Peyer's patch (tissue), 4 donors: ENCODE measurements around the gene GLMP. TPM values are rescaled to one million over a fixed set of nuclear protein-coding genes. Genes with fewer than 3 reads are reported as not detected.
A peak's percentile ranks its signal among the peaks of the same experiment; 100 is the strongest.
"Not testable (repeated sequence)": the region's sequence is repeated elsewhere in the genome, so short reads cannot be mapped to it uniquely, and the experiment has no call there.

Experiments
- DNase-seq, 3 donors: peaks; one replicate each; pipeline ENCODE4 v3.0.0-alpha.2; 2017 to 2019
- H3K27ac ChIP-seq, 4 donors: fragments of 200-600 bp; sonication (generic); one replicate each; pipeline ENCODE4 v1.5.1; 2016 to 2019
- H3K27me3 ChIP-seq, 2 donors: fragments of 200-600 bp; sonication (generic); one replicate each; pipeline ENCODE4 v1.5.1; 2019
- H3K36me3 ChIP-seq, 3 donors: fragments of 200-600 bp; sonication (generic); one replicate each; pipeline ENCODE4 v1.5.1; 2016 to 2019
- H3K4me1 ChIP-seq, 4 donors: fragments of 200-600 bp; sonication (generic); one replicate each; pipeline ENCODE4 v1.5.1; 2016 to 2019
- H3K4me3 ChIP-seq, 4 donors: fragments of 200-600 bp; sonication (generic); 1 replicate in 3 of 4; 2 replicates in 1 of 4; pipeline ENCODE4 v1.5.1; 2016 to 2019; ENCODE audit warnings: mild to moderate bottlenecking in 1 of 4
- H3K9me3 ChIP-seq, 4 donors: fragments of 200-600 bp; sonication (generic); one replicate each; pipeline ENCODE4 v1.5.1; 2016 to 2019; ENCODE audit warnings: mild to moderate bottlenecking in 1 of 4
- POLR2A ChIP-seq, 2 donors: fragments of 450-650 bp; IDR thresholded peaks; one replicate each; pipeline ENCODE4 v1.5.1; 2017; ENCODE audit warnings: antibody characterized with exemption in 2 of 2, mild to moderate bottlenecking in 2 of 2, moderate library complexity in 2 of 2
- total RNA-seq, 4 donors: library from RNA; depleted of rRNA; stranded (reverse); fragments of >200 nt; gene quantifications; one replicate each; pipeline ENCODE4 v1.1.0, GENCODE V29; 2016
- TF ChIP-seq, protein P1 (sequence below), 6 experiments: fragments of 450-650 bp in 4 of 6; fragments of 200-600 bp in 2 of 6; sonication (generic) in 1 of 6; IDR thresholded peaks; one replicate each; pipeline ENCODE4 v1.5.1; 2017 to 2019; ENCODE audit warnings: antibody characterized with exemption in 6 of 6, mild to moderate bottlenecking in 3 of 6, moderate library complexity in 1 of 6

GLMP gene
- total RNA-seq, 4 donors from 2014 or later = 23.1 to 67.8 (median 61.3) TPM

DNA sequence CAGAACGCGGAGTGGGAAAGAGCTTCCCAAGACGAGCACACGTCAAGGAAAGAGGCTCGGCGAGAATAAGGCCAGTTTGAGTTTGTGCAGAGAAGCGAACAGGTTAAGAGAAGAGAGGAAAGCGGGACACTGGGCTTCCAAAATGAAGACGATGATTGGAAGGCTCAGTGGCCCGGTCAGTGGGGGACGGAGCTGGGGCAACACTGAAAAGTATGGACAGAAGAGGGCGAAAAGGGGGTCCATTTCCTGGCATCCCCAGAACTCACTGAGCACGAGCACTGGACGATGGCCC is 42.4 kb upstream of the GLMP start:
- Histone ChIP-seq H3K27ac (peak overlapping the region; percentile 54 to 90 (median 75)), H3K36me3 (peaks cover 0 to 28% (median 0%) of the 10 kb centered on the region in 3 donors), H3K27me3 (no peaks in the 10 kb centered on the region), H3K4me3 (peak overlapping the region; percentile 54 to 88 (median 70)), H3K4me1 (peaks cover 0 to 19% (median 0%) of the 10 kb centered on the region in 4 donors), H3K9me3 (no peaks in the 10 kb centered on the region)
- no peak for DNase-seq
- no peak for TF ChIP-seq POLR2A (IDR thresholded peaks at IDR 0.05)
- TF ChIP-seq, protein P1, sequence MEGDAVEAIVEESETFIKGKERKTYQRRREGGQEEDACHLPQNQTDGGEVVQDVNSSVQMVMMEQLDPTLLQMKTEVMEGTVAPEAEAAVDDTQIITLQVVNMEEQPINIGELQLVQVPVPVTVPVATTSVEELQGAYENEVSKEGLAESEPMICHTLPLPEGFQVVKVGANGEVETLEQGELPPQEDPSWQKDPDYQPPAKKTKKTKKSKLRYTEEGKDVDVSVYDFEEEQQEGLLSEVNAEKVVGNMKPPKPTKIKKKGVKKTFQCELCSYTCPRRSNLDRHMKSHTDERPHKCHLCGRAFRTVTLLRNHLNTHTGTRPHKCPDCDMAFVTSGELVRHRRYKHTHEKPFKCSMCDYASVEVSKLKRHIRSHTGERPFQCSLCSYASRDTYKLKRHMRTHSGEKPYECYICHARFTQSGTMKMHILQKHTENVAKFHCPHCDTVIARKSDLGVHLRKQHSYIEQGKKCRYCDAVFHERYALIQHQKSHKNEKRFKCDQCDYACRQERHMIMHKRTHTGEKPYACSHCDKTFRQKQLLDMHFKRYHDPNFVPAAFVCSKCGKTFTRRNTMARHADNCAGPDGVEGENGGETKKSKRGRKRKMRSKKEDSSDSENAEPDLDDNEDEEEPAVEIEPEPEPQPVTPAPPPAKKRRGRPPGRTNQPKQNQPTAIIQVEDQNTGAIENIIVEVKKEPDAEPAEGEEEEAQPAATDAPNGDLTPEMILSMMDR (IDR thresholded peaks at IDR 0.05) = no peak

DNA sequence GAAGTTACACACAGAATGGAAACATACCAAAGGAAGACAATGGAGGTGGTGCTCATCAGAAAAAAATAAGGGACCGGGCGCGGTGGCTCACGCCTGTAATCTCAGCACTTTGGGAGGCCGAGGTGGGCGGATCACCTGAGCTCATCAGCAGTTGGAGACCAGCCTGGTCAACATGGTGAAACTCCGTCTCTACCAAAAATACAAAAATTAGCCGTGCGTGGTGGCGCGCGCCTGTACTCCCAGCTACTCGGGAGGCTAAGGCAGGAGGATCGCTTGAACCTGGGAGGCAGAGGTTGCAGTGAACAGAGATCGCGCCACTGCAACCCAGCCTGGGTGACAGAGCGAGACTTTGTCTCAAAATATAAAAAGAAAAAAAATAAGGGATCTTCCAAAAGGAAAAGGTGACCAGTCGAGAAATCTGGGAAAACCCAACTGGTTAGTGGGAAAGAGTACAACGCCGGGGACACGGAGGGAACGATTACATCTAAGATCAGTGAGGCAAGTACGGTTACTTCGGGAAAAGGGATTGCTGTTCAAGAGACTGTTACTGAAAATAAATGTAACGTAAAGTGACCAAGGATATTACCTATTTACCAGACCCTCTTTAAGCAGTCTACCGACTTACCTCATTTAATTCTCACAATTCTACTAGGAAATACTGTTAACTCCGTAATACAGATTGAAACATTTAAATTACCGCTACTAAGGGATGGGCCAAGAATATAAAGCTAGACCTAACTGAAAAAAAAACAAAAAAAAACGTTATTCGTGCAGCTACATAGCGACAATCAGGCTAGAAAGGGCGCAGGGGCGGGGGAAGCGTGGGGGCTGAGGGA is 41.8 kb upstream of the GLMP start:
- H3K27ac ChIP-seq = peak overlapping the region; percentile 54 to 90 (median 75)
- H3K36me3 ChIP-seq = peaks cover 0 to 34% (median 0%) of the 10 kb centered on the region in 3 donors
- H3K4me3 ChIP-seq = peak overlapping the region; percentile 54 to 88 (median 70)
- DNase-seq = no peak
- H3K4me1 ChIP-seq = peaks cover 0 to 19% (median 0%) of the 10 kb centered on the region in 4 donors
- no peaks in the 10 kb centered on the region for H3K27me3 ChIP-seq
- no peaks in the 10 kb centered on the region for H3K9me3 ChIP-seq
- TF ChIP-seq, protein P1 (IDR thresholded peaks at IDR 0.05) = no peak
- TF ChIP-seq POLR2A (IDR thresholded peaks at IDR 0.05) = no peak

DNA sequence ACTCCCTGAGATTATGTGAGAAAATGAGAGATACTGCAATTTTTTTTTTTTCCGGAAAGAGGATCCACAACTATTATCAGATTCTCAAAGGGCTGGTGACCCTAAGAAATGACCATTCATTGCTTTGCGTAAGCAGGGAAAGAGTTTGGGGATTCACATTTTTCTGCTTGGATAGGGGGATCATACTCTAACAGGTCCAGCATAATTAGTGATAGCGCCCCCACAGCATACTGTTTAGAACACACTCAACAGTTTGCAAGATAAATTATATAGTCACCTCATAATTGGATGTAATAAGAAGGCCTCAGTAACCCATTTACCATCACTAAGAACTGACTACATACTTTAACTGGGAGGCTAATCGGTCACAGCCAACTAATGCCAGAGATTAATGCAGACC is 40.8 kb upstream of the GLMP start:
- TF ChIP-seq, protein P1 (IDR thresholded peaks at IDR 0.05) = peak in 1 of 6 experiments; percentile 13
- TF ChIP-seq POLR2A (IDR thresholded peaks at IDR 0.05) = no peak
- Histone ChIP-seq H3K36me3 (peaks cover 0 to 44% (median 0%) of the 10 kb centered on the region in 3 donors), H3K4me3 (peak overlapping the region in 2 of 4 donors; percentile 6 to 73), H3K4me1 (peaks cover 0 to 19% (median 0%) of the 10 kb centered on the region in 4 donors), H3K9me3 (no peaks in the 10 kb centered on the region), H3K27ac (no peak overlapping the region), H3K27me3 (no peaks in the 10 kb centered on the region)
- no peak for DNase-seq

DNA sequence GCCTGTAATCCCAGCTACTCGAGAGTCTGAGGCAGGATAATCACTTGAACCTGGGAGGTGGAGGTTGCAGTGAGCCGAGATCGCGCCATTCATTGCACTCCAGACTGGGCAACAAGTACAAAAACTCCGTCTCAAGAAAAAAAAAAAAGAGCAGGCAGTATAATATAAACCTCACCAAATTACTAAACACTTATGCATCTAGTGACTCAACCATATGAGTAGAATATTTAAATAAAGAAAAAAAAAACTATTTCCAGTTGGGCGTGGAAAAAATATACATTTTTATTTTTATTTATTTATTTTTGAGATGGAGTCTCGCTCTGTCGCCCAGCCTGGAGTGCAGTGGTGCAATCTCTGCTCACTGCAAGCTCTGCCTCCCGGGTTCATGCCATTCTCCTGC is 27.7 kb upstream of the GLMP start:
- peaks cover 0 to 79% (median 0%) of the 10 kb centered on the region in 3 donors for H3K36me3 ChIP-seq
- H3K4me3 ChIP-seq, H3K4me1 ChIP-seq, H3K27me3 ChIP-seq, H3K9me3 ChIP-seq, DNase-seq, H3K27ac ChIP-seq: not testable (repeated sequence)

DNA sequence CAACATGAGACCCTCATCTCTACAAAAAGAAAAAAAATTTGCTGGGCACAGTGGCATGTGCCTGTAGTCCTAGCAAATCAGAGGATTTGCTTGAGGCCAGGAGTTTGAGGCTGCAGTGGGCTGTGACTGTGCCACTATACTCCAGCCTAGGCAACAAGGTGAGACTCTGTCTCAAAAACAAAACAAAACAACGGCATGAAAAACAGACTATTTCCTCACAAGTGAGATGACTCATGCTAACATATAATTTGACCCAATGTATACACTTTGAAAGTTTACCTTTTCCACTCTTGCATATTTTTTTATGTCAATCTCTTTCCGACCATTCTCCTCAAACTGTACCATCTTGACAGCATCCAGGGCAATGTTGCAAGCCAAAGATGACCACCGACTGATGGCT is 25.1 kb upstream of the GLMP start:
- Histone ChIP-seq H3K4me3 (no peak overlapping the region), H3K27me3 (no peaks in the 10 kb centered on the region), H3K4me1 (no peaks in the 10 kb centered on the region), H3K9me3 (no peaks in the 10 kb centered on the region), H3K27ac (no peak overlapping the region), H3K36me3 (peaks cover 0 to 98% (median 0%) of the 10 kb centered on the region in 3 donors)
- no peak for DNase-seq
- no peak for TF ChIP-seq POLR2A (IDR thresholded peaks at IDR 0.05)
- TF ChIP-seq, protein P1 (IDR thresholded peaks at IDR 0.05) = no peak

DNA sequence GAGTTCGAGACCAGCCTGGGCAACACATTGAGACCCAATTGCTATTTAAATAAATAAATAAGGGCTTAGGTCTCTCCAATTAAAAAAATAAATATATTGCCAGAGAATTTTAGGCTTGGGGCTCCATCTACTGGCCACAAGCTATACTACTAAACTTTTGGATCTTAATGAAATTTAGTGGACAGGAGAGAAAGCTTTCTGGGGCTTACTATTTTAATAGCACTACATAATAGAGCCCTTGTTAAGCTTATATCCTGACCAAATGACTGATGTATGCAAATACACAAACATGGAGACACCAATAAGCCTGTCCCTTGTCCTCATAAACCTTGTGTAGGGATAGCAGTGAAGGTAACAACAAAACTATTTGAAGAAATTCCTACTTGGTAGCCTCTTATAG is 24.2 kb upstream of the GLMP start:
- Histone ChIP-seq H3K36me3 (peaks cover 0 to 100% (median 0%) of the 10 kb centered on the region in 3 donors), H3K27ac (no peak overlapping the region), H3K27me3 (no peaks in the 10 kb centered on the region), H3K4me3 (no peak overlapping the region), H3K4me1 (no peaks in the 10 kb centered on the region), H3K9me3 (no peaks in the 10 kb centered on the region)
- TF ChIP-seq, protein P1 (IDR thresholded peaks at IDR 0.05) = peak; percentile 5 to 56 (median 44)
- no peak for TF ChIP-seq POLR2A (IDR thresholded peaks at IDR 0.05)
- DNase-seq = no peak
